ENCODE data around the gene PARG. TPM values are rescaled to one million over a fixed set of nuclear protein-coding genes. Genes with fewer than 3 reads are reported as not detected.

Gene PARG
- total RNA-seq, 1 experiment from 2014 or later = 69.7 TPM

DNA sequence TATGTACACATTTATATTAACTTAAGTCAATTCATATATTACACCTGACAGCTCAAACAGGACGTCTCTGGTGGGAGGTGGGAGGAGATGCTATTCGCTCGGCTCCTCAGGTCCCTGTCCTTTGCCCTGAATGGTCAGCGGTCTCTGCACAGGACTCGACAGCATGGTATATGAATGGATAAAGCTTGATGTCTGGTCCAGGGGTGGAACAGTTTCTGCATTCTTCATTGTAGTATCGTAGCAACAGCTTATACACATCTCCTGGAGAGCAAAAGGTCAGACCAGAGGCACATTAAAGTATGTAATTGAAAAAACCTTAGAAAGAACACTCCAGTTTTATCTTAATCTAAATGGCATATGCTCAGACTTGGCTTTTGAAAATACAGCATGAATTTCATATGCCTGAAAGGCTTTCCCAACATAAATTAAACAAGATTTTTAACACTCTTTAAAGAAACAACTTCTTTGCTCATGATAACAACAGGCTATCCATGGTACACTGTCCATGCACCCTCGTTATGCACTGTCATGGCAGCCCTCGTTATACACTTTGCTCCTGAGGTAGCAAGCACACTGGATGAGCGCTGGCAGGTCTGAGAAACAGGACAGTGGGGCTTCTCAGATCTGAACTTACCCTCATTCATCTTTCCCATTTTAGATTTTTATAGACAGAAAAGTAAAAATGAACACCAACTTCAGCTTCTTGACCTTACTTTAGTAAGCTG, 122.4 kb downstream of the PARG start:
- intact Hi-C loops (cut with micrococcal nuclease; ENCODE audit: unreplicated experiment) = no loop called here
- no peaks in the 10 kb centered on the region for H3K9me3 Mint-ChIP-seq (ENCODE audit: unreplicated experiment)
- no peaks in the 10 kb centered on the region for H3K36me3 ChIP-seq (ENCODE audit: control insufficient read depth, insufficient read depth, low read length)
- H3K27me3 ChIP-seq (replicated peaks; ENCODE audit: control insufficient read depth, insufficient read depth, low read length) = no peaks in the 10 kb centered on the region
- BruUV-seq (replicated peaks) = no TSS peak
- H3K27me3 Mint-ChIP-seq (ENCODE audit: insufficient read depth, unreplicated experiment) = no peaks in the 10 kb centered on the region
- DNase-seq = no peak
- ChIA-PET CTCF (no interaction called here), POLR2A (no interaction called here)
- H3K36me3 Mint-ChIP-seq (ENCODE audit: insufficient read depth, unreplicated experiment) = peaks cover 41% of the 10 kb centered on the region
- no peaks in the 10 kb centered on the region for H3K9me3 ChIP-seq
- H3K4me3 Mint-ChIP-seq (ENCODE audit: unreplicated experiment) = no peak overlapping the region
- TF ChIP-seq, protein P1, sequence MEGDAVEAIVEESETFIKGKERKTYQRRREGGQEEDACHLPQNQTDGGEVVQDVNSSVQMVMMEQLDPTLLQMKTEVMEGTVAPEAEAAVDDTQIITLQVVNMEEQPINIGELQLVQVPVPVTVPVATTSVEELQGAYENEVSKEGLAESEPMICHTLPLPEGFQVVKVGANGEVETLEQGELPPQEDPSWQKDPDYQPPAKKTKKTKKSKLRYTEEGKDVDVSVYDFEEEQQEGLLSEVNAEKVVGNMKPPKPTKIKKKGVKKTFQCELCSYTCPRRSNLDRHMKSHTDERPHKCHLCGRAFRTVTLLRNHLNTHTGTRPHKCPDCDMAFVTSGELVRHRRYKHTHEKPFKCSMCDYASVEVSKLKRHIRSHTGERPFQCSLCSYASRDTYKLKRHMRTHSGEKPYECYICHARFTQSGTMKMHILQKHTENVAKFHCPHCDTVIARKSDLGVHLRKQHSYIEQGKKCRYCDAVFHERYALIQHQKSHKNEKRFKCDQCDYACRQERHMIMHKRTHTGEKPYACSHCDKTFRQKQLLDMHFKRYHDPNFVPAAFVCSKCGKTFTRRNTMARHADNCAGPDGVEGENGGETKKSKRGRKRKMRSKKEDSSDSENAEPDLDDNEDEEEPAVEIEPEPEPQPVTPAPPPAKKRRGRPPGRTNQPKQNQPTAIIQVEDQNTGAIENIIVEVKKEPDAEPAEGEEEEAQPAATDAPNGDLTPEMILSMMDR (IDR thresholded peaks at IDR 0.05; ENCODE audit: insufficient read depth in 1 of 2, low read depth in 1 of 2, low read length in 1 of 2, severe bottlenecking in 1 of 2, unreplicated experiment in 1 of 2) = no peak
- H3K4me1 ChIP-seq = no peaks in the 10 kb centered on the region
- no peak overlapping the region for H3K4me3 ChIP-seq (ENCODE audit: low read depth, low read length)
- no peak overlapping the region for H3K27ac Mint-ChIP-seq (ENCODE audit: unreplicated experiment)
- H3K4me1 Mint-ChIP-seq (ENCODE audit: low read depth, unreplicated experiment) = no peaks in the 10 kb centered on the region

DNA sequence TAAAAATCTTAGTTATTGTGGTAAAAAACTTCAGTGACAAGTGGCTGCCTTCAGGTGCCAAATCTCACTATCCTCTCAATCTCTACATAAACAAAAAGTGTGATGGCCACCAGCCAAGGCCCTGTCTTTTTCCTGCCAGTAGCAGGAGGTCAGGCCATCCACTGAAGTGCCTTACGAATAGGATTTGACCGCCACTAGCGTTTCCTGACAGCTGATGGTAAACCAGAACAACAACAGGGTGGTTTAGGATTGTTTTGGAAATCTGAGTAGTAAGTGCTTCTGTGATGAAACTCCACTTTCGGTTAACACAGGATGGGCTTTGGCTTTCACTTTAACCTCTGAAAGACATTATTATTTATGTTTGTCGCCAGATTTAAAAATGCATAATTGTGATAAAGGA, 124.0 kb downstream of the PARG start:
- Mint-ChIP-seq H3K27me3 (ENCODE audit: insufficient read depth, unreplicated experiment) (no peaks in the 10 kb centered on the region), H3K4me3 (ENCODE audit: unreplicated experiment) (no peak overlapping the region), H3K4me1 (ENCODE audit: low read depth, unreplicated experiment) (no peaks in the 10 kb centered on the region), H3K9me3 (ENCODE audit: unreplicated experiment) (no peaks in the 10 kb centered on the region), H3K27ac (ENCODE audit: unreplicated experiment) (no peak overlapping the region), H3K36me3 (ENCODE audit: insufficient read depth, unreplicated experiment) (peaks cover 41% of the 10 kb centered on the region)
- H3K36me3 ChIP-seq (ENCODE audit: control insufficient read depth, insufficient read depth, low read length) = no peaks in the 10 kb centered on the region
- DNase-seq = no peak
- H3K27me3 ChIP-seq (replicated peaks; ENCODE audit: control insufficient read depth, insufficient read depth, low read length) = no peaks in the 10 kb centered on the region
- no peaks in the 10 kb centered on the region for H3K4me1 ChIP-seq
- intact Hi-C loops (cut with micrococcal nuclease; ENCODE audit: unreplicated experiment) = no loop called here
- POLR2A ChIA-PET = no interaction called here
- no peaks in the 10 kb centered on the region for H3K9me3 ChIP-seq
- BruUV-seq (replicated peaks) = no TSS peak
- TF ChIP-seq, protein P1 (IDR thresholded peaks at IDR 0.05; ENCODE audit: insufficient read depth in 1 of 2, low read depth in 1 of 2, low read length in 1 of 2, severe bottlenecking in 1 of 2, unreplicated experiment in 1 of 2) = no peak
- CTCF ChIA-PET = no interaction called here
- no peak overlapping the region for H3K4me3 ChIP-seq (ENCODE audit: low read depth, low read length)

GRCh38 chr10:49803988-49804387, 137.8 kb downstream of the PARG start:
- H3K36me3 ChIP-seq (ENCODE audit: control insufficient read depth, insufficient read depth, low read length) = no peaks in the 10 kb centered on the region
- peaks cover 9% of the 10 kb centered on the region for H3K9me3 Mint-ChIP-seq (ENCODE audit: unreplicated experiment)
- TF ChIP-seq, protein P1 (IDR thresholded peaks at IDR 0.05; ENCODE audit: insufficient read depth in 1 of 2, low read depth in 1 of 2, low read length in 1 of 2, severe bottlenecking in 1 of 2, unreplicated experiment in 1 of 2) = no peak
- H3K4me1 ChIP-seq = no peaks in the 10 kb centered on the region
- no peaks in the 10 kb centered on the region for H3K27me3 ChIP-seq (replicated peaks; ENCODE audit: control insufficient read depth, insufficient read depth, low read length)
- no peaks in the 10 kb centered on the region for H3K27me3 Mint-ChIP-seq (ENCODE audit: insufficient read depth, unreplicated experiment)
- H3K27ac Mint-ChIP-seq (ENCODE audit: unreplicated experiment) = no peak overlapping the region
- POLR2A ChIA-PET = no interaction called here
- DNase-seq = no peak
- H3K36me3 Mint-ChIP-seq (ENCODE audit: insufficient read depth, unreplicated experiment) = no peaks in the 10 kb centered on the region
- no TSS peak for BruUV-seq (replicated peaks)
- no peaks in the 10 kb centered on the region for H3K4me1 Mint-ChIP-seq (ENCODE audit: low read depth, unreplicated experiment)
- peaks cover 9% of the 10 kb centered on the region; the same call in 1 of the 2 replicates for H3K9me3 ChIP-seq
- intact Hi-C loops (cut with micrococcal nuclease; ENCODE audit: unreplicated experiment) = no loop called here
- no peak overlapping the region for H3K4me3 ChIP-seq (ENCODE audit: low read depth, low read length)
- CTCF ChIA-PET = interaction anchor here (0.7 kb wide), 1 partner anchor 56 kb away, joined by 9 read pairs; no protein-coding TSS in a partner anchor
- no peak overlapping the region for H3K4me3 Mint-ChIP-seq (ENCODE audit: unreplicated experiment)

All from Caco-2 (cell line).